HG03175 (cell line): ENCODE data around the gene ATP2B2.
A peak's percentile ranks its signal among the peaks of the same experiment; 100 is the strongest.
"Not testable (repeated sequence)": the region's sequence is repeated elsewhere in the genome, so short reads cannot be mapped to it uniquely, and the experiment has no call there.

Experiments
- ATAC-seq: cut with Tn5 transposase; IDR thresholded peaks from one replicate; pipeline ENCODE4 v1.9.1; 2021; ENCODE audit warnings: mild to moderate bottlenecking, moderate library complexity; ENCODE audit not compliant: unreplicated experiment

The ATP2B2 gene

DNA sequence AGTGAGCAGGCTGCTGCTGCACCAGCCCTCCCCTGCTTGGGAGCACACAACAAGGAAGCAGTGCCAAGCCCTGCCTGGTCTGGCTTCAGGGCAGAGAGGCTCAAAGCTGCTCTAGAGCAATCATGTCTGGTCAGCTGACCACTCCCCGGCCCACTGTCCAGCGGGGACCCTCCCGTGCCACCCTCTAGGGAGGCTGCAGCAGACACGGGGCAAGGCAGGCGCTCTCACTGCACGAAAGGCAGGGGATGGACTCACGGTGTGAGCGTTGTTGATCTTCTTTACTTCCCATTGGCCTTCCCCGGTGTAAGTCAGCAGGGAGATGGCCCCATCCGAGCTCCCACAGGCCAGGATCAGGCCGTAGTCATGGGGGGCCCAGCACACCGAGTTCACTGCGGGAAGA lies 193.7 kb downstream of the ATP2B2 start:
- ATAC-seq = no peak

DNA sequence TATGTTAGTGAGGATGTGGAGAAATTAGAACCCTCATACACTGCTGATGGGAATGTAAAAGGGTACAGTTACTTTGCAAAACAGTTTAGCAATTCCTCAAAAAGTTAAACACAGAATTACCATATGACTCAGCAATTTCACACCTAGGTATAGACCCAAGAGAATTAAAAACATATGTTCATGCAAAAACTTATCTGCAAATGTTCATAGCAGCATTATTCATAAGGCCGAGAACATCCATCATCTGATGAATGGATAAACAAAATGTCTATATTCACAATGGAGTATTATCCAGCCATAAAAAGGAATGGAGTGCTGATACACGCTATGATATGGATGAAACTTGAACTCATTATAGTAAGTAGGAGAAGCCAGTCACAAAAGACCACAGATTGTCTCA lies 194.8 kb downstream of the ATP2B2 start:
- ATAC-seq = no peak

DNA sequence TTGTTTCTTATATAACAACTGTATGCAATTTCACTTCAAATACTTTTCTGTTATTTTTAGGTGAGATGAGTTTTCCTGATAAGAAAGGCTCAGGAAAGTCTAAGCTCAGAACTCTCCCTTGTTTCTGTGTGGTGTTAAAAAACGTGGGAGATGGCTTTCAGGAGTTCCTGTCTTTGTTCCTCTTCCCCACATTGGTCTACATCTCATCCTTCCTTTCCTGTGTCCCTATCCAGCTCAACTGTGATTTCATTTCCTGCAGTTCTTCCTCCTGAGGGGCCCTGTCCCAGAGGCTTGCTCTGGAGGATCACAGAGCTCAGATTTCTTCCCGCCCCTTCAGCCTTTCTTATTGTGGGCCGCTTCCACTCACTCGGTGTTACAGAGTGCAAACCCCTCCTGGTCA lies 195.7 kb downstream of the ATP2B2 start:
- ATAC-seq = no peak

GRCh38 chr3:10308678-10309077 lies 196.7 kb downstream of the ATP2B2 start:
- no peak for ATAC-seq

DNA sequence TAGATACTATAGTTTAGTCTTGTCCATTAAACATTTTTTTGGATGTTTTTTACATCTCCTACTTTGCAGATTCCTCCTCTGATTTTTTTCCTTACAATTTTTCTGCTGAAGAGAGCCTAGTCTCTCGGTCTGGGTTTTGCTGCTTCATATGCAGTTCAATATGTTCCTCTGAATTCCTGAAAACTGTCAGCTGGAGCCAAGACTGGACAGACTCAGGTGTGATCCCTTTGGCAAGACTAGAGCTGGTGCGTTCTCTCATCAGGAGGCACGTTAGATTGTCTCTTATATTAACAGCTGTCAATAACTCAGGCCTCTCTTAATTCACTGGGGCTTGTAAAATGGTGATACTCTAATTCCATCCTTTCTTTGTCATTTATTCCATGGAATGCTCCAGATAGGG lies 199.2 kb downstream of the ATP2B2 start:
- ATAC-seq = no peak

GRCh38 chr3:10305331-10305902 lies 200.0 kb downstream of the ATP2B2 start:
- no peak for ATAC-seq

DNA sequence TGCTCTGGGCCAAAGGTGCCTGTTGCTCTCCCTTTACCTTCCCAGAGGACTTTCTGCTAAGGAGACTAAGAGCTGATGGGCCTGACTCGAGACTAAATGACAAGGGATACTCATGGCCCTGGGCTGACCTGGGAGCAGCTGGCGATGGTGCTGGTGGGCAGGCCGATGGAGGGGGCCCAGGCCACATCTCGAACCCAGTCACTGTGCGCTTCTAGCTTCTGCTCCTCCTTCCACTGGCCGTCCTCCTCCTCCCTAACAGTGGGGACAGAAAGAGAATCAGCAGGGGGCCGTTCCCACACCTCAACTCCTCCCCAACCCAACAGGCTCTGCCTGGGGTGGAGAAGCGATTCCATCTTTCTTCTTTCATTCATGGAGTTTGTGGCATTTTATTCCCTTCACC lies 200.5 kb downstream of the ATP2B2 start:
- ATAC-seq = no peak

- no peak for ATAC-seq
Observed at GRCh38 chr3:10303785-10304184, 201.6 kb downstream of the ATP2B2 start.

GRCh38 chr3:10303105-10303504 lies 202.3 kb downstream of the ATP2B2 start:
- ATAC-seq = no peak

DNA sequence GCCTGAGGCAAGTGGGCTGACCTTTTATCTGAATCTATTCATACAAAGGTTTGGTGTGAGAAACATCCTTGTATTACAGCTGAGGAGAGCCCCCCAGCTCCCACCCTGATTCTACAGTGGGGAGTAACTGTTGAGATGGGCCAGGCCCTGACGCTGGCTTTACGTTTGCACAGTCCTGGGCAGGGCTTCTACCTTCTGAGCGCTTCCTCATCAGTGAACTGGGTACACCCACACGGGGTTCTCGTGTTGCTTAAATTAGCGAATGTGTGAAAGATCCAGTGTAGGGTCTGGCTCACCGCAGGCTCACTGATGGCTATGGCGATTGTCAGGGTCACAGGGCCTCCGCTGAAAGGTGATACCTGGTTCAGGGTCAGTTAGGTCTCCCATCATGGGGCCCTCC lies 205.3 kb downstream of the ATP2B2 start:
- no peak for ATAC-seq

- peak; percentile 73 for ATAC-seq
Observed at GRCh38 chr3:10299679-10300078, 205.7 kb downstream of the ATP2B2 start.

DNA sequence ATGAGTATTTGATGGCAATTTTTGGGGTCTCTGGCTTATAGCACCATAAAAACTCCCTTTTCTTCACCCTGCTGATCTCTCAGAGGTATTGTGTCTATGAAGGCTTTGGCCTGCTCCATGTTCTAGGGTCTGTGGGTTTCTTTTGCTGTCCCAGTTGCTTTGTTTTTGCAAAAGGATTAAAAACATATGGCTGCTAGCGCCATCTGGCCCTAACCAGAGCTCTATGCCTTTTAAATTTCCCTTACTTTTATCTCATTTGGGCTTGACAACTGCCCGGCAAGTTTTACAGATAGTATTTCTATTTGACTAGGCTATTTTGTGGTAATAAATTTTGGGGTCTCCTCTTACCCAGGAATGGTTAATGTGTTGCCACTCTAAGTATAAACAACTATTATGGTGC lies 206.2 kb downstream of the ATP2B2 start:
- ATAC-seq = no peak

- not testable (repeated sequence) for ATAC-seq
Observed at GRCh38 chr3:10298064-10298463, 207.3 kb downstream of the ATP2B2 start.

DNA sequence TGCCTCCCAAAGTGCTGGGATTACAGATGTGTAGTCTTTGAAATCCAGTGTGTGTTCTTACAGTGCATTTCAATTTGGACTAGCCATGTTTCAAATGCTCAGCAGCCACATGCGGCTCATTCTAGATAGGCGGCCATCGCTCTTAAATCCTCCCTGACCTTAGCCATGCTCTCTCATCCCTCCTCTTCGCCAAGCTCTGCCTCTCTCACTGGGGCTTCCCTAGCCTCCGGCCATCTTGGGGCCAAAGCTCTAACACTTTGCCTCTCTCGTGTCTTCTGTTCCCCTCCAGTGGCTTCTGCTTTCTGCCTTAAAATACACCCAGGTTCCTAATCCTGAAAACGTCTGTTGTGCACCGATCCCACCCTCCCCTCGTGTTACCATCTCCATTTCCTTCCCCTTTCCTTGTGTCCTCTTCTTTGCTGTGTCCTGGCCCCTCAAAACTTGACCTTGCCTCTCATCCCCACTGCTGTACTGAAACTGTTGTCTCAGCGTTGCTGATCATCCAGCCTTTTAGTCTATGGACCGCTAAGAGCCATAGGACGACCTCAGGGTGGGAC lies 211.3 kb downstream of the ATP2B2 start:
- no peak for ATAC-seq

GRCh38 chr3:10292505-10293419 lies 212.6 kb downstream of the ATP2B2 start, which contains the start of gene GHRL:
GHRL (minus strand) TSS chr3:10292947; CDS start chr3:10290180, 2,767 bp downstream.
- ATAC-seq = peak; percentile 76

DNA sequence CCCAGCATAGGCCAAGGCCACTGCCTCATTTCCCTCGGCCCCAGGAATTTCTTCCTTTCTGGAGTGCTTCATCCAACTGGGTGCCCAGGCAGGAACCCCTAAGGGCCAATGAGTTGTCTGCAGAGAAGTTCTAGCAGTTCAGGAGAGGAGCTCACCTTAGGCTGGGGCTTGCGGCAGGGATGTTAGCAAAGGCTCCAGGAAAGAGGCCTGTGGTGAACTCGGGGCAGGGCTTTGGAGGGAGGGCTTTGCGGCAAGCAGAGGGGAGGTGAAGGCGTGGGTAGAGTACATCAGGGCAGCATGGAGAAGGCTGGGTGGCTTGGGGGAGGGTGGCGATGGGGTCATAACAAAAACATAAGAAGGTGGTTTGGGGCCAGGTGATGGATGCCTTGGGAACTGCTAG lies 213.7 kb downstream of the ATP2B2 start:
- ATAC-seq = no peak

GRCh38 chr3:10290481-10291176 lies 214.8 kb downstream of the ATP2B2 start:
- no peak for ATAC-seq

- no peak for ATAC-seq
Observed at GRCh38 chr3:10289787-10290355, 215.5 kb downstream of the ATP2B2 start.

DNA sequence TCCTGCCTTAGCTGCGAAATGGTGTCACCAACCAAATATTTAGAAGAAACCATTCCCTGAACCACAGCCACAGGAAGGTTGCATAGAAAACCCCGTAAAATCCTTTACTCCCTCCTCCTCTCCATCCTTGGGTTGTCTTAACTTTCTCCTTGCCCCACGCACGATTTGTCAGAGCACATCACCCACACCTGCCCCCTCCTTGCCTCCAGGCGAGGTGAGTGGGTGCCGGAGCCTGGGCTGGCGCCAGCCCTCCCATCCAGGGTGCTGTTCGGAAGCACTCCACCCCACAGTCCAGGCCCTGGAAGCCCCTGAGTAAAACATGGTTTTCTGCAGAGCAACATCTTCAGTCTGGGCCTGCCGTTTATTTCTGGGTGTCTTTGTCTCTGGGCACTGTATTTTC lies 216.3 kb downstream of the ATP2B2 start:
- ATAC-seq = no peak

- ATAC-seq = no peak
Observed at GRCh38 chr3:10288575-10288960, 216.8 kb downstream of the ATP2B2 start.

DNA sequence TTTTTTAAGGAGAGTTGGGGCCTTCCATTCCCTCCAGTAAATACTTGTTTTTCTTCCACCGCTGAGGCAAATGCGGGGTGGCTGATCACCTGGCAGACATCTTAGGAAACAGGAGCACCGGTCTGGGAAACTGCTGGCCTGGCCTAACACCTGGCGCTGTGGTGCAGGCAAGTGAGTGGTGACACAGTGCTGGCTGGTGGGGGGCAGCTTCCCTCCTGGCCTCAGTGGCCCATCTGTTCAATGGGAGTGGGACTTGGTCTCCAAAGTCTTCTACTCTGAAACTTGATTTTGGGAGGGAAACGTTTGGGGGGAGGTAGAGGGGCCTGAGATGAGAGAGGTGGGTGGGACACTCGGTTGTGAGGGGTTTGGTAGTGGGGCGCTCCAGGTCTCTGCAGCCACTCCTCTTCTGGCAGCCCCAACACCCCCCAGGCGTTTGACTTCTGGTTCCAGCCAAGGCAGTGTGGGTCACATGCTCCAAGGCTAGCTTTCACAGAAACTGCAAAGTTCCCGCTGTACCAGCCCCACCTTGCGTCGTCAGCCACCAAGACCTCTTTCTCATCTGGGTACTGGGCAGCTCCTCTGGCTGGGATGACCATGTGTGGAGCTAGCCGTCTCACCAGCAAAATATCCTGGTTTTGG lies 217.3 kb downstream of the ATP2B2 start:
- ATAC-seq = no peak
